CD4-positive, alpha-beta T cell (primary cell): ENCODE results near the gene TLK2. TPM values are rescaled to one million over a fixed set of nuclear protein-coding genes. Genes with fewer than 3 reads are reported as not detected.

ENCODE experiments used
- ATAC-seq: fragments of 200-7000 bp; cut with Tn5 transposase; one replicate; pipeline ENCODE4 v1.10.0; 2022; ENCODE audit warnings: mild to moderate bottlenecking; ENCODE audit not compliant: poor library complexity
- CTCF ChIA-PET: fragments of 350-600 bp; sonication (Branson Sonifier 250); formaldehyde crosslinking; loops from one replicate; lab custom pipeline; 2021; ENCODE audit warnings: antibody characterized with exemption, inconsistent platforms; lab: Charles Lee
- POLR2A ChIA-PET: fragments of 350-600 bp; sonication (Branson Sonifier 250); formaldehyde crosslinking; loops from one replicate; lab custom pipeline; 2021; ENCODE audit warnings: antibody characterized with exemption, inconsistent platforms; lab: Charles Lee
- DNase-seq, 14 experiments: peaks; one replicate each; pipeline ENCODE4 v3.0.0-alpha.2; 2013 to 2020; ENCODE audit warnings: mixed read lengths in 2 of 14
- H3K27ac ChIP-seq, 2 donors: one replicate each; pipeline versions ENCODE4 v1.5.1 to v1.7.0; 2013; ENCODE audit warnings: low read length in 2 of 2, low read depth in 1 of 2, mild to moderate bottlenecking in 1 of 2
- H3K27me3 ChIP-seq, 2 experiments: 1 replicate in 1 of 2; 2 replicates in 1 of 2; pipeline versions ENCODE4 v1.6.1 to v1.7.0; 2013; ENCODE audit warnings: low read length in 2 of 2, control low read depth in 1 of 2, mild to moderate bottlenecking in 1 of 2, moderate library complexity in 1 of 2; ENCODE audit not compliant: insufficient read depth in 2 of 2, control insufficient read depth in 1 of 2
- H3K36me3 ChIP-seq: one replicate; pipeline ENCODE4 v1.6.1; 2013; ENCODE audit warnings: low read length, control low read depth; ENCODE audit not compliant: insufficient read depth
- H3K4me1 ChIP-seq: one replicate; pipeline ENCODE4 v1.6.1; 2013; ENCODE audit warnings: low read length, control low read depth; ENCODE audit not compliant: insufficient read depth
- H3K4me3 ChIP-seq: one replicate; pipeline ENCODE4 v1.5.1; 2013; ENCODE audit warnings: mild to moderate bottlenecking, low read length, moderate library complexity
- H3K9me3 ChIP-seq, 2 experiments: 1 replicate in 1 of 2; 2 replicates in 1 of 2; pipeline versions ENCODE4 v1.6.1 to v1.7.0; 2013; ENCODE audit warnings: low read length in 2 of 2, mild to moderate bottlenecking in 2 of 2, control low read depth in 1 of 2, moderate library complexity in 1 of 2; ENCODE audit not compliant: control insufficient read depth in 1 of 2, insufficient read depth in 1 of 2
- H3K27ac Mint-ChIP-seq: one replicate; pipeline ENCODE4 v1.8.0; 2020; ENCODE audit warnings: mixed read lengths
- H3K27me3 Mint-ChIP-seq: one replicate; pipeline ENCODE4 v1.8.0; 2021; ENCODE audit warnings: mixed read lengths
- H3K36me3 Mint-ChIP-seq: one replicate; pipeline ENCODE4 v1.8.0; 2021; ENCODE audit warnings: low read depth, mixed read lengths
- H3K4me1 Mint-ChIP-seq: one replicate; pipeline ENCODE4 v1.8.0; 2021; ENCODE audit warnings: low read depth, mixed read lengths
- H3K4me3 Mint-ChIP-seq: one replicate; pipeline ENCODE4 v1.8.0; 2020; ENCODE audit warnings: mild to moderate bottlenecking, mixed read lengths
- H3K9me3 Mint-ChIP-seq: one replicate; pipeline ENCODE4 v1.8.0; 2020; ENCODE audit warnings: mixed read lengths
- CTCF ChIP-seq: fragments of 200-600 bp; IDR thresholded peaks from one replicate; pipeline ENCODE4 v1.8.0; 2022; ENCODE audit warnings: antibody characterized with exemption, mild to moderate bottlenecking
- intact Hi-C, 2 experiments: fragments of 100-400 bp; cut with DNase I in 1 of 2; cut with micrococcal nuclease in 1 of 2; formaldehyde crosslinking; loops; one replicate each; pipeline versions ENCODE4 v1.15.1 to v1.9.0; 2023 to 2025; cut with DNase I, micrococcal nuclease
- total RNA-seq, 174 experiments: library from RNA in 2 of 174; stranded (reverse) in 2 of 174; gene quantifications; one replicate each; pipeline ENCODE4 v1.2.3 and lab custom pipeline; 2021 to 2026

The TLK2 gene
- total RNA-seq, 2 experiments from 2014 or later, result 85.3 to 86.5 TPM

GRCh38 chr17:62562656-62563055, 84.0 kb downstream of the TLK2 start:
- no peak for TF ChIP-seq CTCF
- intact Hi-C loops, result no loop called here
- Mint-ChIP-seq H3K4me3 (no peak overlapping the region), H3K9me3 (no peaks in the 10 kb centered on the region), H3K4me1 (peaks cover 17% of the 10 kb centered on the region), H3K36me3 (peaks cover 88% of the 10 kb centered on the region), H3K27me3 (no peaks in the 10 kb centered on the region), H3K27ac (no peak overlapping the region)
- Histone ChIP-seq H3K36me3 (peaks cover 45% of the 10 kb centered on the region), H3K9me3 (no peaks in the 10 kb centered on the region), H3K27ac (no peak overlapping the region), H3K27me3 (no peaks in the 10 kb centered on the region), H3K4me1 (no peaks in the 10 kb centered on the region), H3K4me3 (no peak overlapping the region)
- ATAC-seq (no peak), DNase-seq (no peak)
- CTCF ChIA-PET, result no interaction called here
- POLR2A ChIA-PET, result no interaction called here

- CTCF ChIA-PET, result no interaction called here
- H3K4me1 ChIP-seq, result no peaks in the 10 kb centered on the region
- intact Hi-C loops, result no loop called here
These were observed 87.2 kb downstream of the TLK2 start for GRCh38 chr17:62565817-62566216.

GRCh38 chr17:62566996-62567578, 88.5 kb downstream of the TLK2 start:
- Mint-ChIP-seq H3K4me1 (peaks cover 16% of the 10 kb centered on the region), H3K36me3 (peaks cover 79% of the 10 kb centered on the region), H3K27ac (no peak overlapping the region), H3K9me3 (no peaks in the 10 kb centered on the region), H3K27me3 (no peaks in the 10 kb centered on the region), H3K4me3 (no peak overlapping the region)
- Histone ChIP-seq H3K36me3 (peaks cover 43% of the 10 kb centered on the region), H3K4me3 (no peak overlapping the region), H3K4me1 (no peaks in the 10 kb centered on the region), H3K27me3 (no peaks in the 10 kb centered on the region), H3K27ac (no peak overlapping the region), H3K9me3 (no peaks in the 10 kb centered on the region)
- DNase-seq (no peak), ATAC-seq (no peak)
- ChIA-PET POLR2A (no interaction called here), CTCF (no interaction called here)
- intact Hi-C loops, result no loop called here
- TF ChIP-seq CTCF, result no peak

More at GRCh38 chr17:62565817-62566216, 87.2 kb downstream of the TLK2 start:
- no peak overlapping the region for H3K27ac ChIP-seq
- no peaks in the 10 kb centered on the region for H3K9me3 ChIP-seq
- DNase-seq, result no peak
- peaks cover 52% of the 10 kb centered on the region for H3K36me3 ChIP-seq
- Mint-ChIP-seq H3K4me3 (no peak overlapping the region), H3K27me3 (no peaks in the 10 kb centered on the region), H3K27ac (peak overlapping the region; percentile 27), H3K9me3 (no peaks in the 10 kb centered on the region), H3K4me1 (peaks cover 16% of the 10 kb centered on the region), H3K36me3 (peaks cover 84% of the 10 kb centered on the region)
- H3K4me3 ChIP-seq, result no peak overlapping the region
- POLR2A ChIA-PET, result no interaction called here
- TF ChIP-seq CTCF, result no peak
- no peak for ATAC-seq
- H3K27me3 ChIP-seq, result no peaks in the 10 kb centered on the region
